Inflammatory macrophage treated with lipopolysaccharide for 4 hours (primary cell): ENCODE measurements around the gene PARD3.
"Not testable (repeated sequence)": the region's sequence is repeated elsewhere in the genome, so short reads cannot be mapped to it uniquely, and the experiment has no call there.

Experiments used
- DNase-seq: peaks from one replicate; pipeline ENCODE4 v3.0.0-alpha.2; 2020

The PARD3 gene

DNA sequence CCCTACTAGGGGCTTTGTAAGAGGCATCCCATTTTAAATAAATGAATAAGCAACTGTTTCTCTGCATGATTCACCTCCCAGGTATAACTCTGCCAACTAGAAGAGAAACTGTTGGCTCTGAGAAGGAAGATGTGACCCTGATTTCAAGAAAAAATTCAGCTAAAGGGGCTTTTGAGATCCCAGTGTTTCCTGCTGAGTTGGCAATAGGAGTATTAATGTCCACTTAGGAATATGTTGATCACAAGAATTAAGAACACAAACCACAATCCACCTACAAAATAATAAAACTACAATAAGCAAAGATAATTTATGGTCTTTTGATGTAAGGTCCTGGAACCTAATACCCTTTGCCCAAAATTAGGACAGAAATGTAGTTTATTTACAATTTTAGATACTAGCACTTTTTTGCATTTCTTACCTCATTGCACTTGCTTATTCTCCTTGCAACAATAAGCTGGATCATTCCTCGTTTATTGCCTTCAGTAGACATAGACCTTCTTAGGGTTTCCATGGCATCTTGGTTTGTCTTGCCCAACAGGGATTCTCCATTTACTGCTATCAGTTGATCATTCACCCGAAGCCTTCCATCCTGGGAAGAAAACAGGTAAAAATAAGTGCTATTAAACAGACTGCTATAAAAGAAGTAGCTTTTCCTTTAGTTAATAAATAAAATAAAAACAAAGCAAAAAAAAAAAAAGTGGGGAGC, 456.2 kb downstream of the PARD3 start:
- no peak for DNase-seq

DNA sequence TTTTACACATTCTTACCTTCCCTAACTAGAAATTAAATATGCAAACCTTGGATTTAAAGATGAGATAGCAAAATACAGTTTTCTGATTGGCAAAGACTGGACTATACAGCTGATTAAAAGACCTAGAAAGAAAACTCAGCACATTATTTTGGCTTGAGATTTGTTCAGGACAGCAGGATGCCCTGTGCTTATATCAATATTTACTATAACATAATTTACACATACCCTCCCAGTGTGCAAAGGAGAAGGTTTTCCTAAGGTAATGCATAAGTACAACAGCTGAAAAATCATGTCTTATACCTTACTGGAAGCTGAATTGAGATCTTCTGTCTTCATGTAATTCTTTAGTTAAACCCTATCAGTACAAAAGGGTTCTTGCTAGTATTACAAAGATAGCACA, 458.6 kb downstream of the PARD3 start:
- DNase-seq: no peak

DNA sequence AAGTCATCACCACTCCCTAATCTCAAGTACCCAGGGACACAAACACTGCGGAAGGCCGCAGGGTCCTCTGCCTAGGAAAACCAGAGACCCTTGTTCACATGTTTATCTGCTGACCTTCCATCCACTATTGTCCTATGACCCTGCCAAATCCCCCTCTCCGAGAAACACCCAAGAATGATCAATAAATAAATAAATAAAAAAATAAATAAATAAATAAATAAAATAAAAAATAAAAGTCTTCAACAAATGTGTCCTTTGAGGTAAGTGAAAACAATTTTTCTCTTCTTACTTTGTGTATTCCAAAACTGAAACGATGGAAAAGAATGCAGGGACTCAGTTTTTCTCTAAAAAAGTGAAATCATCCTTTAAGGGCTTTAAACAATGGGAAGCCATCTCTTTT, 461.6 kb downstream of the PARD3 start:
- DNase-seq: not testable (repeated sequence)

DNA sequence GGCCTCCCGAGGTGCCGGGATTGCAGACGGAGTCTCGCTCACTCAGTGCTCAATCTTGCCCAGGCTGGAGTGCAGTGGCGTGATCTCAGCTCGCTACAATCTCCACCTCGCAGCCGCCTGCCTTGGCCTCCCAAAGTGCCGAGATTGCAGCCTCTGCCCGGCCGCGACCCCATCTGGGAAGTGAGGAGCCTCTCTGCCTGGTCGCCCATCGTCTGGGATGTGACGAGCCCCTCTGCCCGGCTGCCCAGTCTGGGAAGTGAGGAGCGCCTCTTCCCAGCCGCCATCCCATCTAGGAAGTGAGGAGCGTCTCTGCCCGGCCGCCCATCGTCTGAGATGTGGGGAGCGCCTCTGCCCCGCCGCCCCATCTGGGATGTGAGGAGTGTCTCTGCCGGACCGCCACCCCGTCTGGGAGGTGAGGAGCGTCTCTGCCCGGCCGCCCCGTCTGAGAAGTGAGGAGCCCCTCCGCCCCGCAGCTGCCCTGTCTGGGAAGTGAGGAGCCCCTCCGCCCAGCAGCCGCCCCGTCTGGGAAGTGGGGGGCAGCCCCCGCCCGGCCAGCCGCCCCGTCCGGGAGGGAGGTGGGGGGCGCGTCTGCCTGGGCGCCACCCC, 462.4 kb downstream of the PARD3 start:
- DNase-seq: not testable (repeated sequence)

DNA sequence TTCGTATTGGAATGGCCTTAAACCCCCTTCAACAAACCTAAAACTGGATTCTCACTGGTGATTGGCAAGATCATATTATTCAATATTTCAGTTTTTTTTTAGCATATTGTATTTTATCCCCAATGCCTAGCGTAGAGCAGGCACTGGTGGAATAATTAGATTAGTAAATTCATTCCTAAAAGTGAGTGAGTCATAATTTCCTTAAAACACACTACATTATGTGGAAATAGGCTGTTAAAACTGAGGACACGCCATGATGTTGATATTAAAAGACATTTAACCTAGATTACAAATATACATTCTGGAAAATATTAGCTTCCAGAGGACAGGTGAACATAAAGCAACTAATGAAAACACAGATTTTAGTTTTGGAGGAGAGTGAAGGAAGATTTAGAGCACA, 463.9 kb downstream of the PARD3 start:
- no peak for DNase-seq

DNA sequence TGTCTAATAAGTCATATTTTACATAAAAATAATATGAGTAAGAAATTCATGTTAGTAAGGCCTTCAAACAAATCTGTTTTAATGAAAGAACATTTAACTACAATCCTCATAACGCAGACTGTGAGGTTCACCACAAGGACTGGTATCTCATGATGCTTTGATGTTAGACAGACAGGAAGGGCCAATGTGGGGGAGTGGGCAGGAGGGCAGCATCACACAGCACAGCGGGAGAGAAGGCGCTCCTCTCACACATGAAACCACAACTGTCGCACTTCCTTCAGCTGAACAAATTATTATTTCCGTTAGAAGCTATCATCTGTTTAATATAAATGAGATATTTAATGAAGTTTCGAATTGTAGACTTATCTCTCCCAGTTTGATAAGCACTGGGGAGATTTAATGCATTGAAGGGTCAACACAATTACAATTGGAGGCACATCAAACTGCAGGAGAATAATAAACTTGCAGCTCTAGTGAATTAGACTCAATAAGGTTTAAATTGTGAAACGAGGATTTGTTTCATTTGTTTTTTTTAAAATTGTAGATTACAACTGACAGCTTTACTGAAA, 466.1 kb downstream of the PARD3 start:
- no peak for DNase-seq

DNA sequence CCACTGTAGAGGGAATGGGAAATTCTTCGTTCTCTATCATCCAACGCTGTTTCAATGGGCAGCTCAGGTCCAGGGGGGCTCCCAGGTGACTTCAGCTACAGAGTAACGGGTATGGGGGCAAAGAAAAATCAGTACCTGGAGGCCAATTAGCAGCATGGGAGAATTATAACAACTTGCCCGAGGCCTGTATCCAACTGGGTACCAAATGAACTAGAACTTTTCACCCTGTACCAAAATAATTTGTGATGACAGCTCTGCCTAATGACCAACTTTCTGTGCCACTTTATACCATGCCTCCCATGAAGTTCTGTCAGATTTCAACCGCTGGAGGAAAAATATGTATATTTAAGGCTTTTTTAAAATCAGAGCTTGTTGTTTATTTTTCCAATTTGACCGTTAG, 467.1 kb downstream of the PARD3 start:
- DNase-seq: no peak

DNA sequence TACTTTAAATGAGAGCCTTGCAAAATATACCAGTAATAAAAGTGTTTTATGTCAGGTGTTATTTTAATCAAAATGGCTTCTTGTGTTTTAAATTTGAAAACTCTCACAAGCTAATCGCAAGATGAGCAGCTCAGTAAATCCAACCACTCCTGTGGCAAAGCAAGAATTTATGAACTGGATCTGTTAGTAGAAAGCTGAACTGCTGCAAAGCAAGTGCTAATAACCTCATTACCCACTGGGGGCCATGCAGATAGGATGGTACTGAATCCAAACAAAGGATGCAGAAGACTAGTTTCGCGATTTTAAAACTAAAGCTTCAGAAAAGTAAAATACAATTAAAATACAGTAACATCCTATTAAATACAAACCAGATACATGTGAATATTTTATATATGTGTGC, 468.0 kb downstream of the PARD3 start:
- no peak for DNase-seq

DNA sequence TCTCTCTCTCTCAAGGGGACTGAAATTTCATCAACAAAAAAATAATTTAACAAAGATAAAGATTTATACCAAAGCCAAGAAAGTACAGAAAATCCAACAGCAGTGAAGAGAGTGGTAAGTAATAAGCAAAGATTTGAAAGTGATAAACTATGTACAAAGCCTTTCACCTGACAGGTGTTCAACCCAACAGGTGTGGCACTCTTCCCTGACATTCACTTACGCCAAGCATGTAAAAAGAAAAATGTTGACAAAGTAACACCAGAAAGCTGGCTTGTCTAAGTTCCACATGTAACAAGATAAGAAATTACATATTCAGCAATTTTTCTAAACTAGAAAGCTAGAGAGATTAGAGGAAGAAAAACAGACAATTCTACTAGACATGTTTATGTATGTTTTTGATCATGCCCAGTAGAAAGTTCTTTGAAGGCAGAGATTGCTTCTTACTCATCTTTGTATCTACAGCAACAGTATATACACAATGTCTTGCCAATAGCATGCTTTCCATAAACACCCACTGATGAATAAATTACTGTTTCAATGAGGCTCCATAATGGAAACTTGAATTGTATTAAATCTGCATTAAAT, 468.5 kb downstream of the PARD3 start:
- DNase-seq: no peak

DNA sequence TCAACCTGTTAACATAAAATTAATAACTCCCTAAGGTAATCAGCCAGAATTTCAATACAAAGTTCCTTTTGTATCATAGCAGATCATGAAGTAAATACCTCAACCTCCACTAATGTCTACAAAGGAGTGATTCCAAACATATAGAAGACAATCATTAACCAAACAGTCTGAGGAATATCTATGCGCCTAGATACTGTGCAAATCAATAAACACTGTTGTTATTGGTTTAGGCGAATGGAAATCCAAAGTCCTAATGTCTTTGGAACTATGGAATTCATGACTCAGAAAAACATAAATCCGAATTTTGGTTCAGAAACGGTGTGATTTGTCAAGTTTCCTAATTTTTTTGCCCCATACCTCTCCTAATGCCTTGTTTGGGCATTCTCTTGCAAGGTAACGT, 469.7 kb downstream of the PARD3 start:
- DNase-seq: no peak

DNA sequence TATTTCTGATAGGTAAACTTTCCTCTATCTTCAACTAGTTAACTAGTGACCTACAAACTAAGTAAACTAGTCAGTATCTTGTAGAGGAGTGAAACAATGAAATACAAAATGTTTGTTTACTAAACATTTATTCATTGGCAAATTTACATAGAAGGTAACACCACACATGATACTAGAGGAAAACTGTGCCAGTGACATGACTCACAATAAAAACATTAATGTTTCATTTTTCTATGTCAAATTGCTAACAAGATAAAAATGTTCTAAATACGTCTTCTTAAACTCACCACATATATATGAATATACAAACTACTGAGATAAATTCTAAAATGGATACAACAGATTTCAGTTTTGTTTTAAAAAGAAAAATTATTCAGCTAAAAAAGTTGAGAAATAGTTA, 471.3 kb downstream of the PARD3 start:
- no peak for DNase-seq

DNA sequence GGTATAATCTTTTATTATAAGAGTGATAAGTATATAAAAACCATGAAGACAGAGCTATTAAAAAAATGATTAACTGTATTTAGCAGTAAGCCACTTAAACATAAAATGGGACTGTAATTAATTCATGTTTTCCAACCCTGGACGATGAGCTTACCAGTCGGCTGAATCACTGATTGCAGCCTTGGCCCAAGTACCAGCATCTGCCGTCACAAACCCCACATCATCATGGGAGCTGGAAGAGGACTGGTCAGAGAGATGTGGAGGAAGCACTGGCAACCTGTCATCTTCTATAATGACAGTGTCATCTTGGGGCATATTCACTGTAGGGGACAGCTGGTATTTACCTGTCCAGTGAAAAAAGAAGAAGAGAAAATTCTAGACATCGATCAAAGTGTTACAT, 473.6 kb downstream of the PARD3 start:
- no peak for DNase-seq

DNA sequence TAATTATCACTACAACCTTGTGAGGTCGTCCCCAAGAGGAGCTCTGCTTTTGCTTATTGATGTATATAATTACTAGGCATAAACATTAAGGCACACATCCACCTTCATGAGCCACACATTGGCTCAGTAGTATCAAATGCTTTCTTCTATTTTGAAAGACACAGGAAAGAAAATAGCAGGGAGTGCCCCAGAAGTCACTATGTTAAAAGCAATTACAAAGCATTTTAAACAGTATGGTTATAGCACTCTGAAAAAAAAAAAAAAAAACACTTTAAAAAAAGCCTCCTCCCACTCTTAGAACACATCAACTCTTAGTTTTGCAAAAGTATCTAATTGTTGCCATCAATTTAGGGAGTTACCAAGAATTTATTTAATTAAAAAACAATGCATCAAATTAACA, 474.2 kb downstream of the PARD3 start:
- DNase-seq: no peak

DNA sequence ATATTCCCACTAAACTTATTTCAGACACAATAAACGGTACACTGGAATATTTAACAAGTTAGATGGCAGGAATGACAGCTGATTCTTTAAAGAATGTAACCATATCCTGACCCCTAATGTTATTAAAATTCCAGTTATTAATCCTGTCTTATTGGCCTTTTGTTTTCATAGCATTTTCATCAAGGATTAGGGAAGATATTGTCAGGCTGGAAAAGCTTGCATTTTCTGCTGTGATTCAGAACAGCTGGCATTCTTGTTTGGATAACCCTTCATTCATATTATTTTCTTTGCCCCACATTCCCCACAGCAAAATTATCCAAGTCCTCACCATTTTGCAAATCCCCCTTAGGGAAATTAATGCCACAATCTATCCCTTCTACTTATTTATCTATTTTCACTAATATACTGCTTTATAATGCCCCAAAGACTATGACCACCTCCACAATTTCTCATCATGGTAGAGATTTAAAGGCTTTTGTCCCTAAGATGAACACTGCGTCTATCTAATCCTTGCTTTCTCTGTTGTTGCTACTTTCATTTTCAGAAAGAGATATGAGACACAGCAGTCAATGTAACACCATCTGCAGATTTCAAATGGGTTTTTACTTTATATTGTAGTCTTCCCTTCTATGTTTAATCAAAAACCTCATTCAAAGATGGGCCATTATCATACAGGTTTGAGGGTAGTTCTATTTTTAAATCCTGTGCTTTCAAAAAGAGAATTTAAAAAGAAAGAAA, 475.1 kb downstream of the PARD3 start:
- no peak for DNase-seq

DNA sequence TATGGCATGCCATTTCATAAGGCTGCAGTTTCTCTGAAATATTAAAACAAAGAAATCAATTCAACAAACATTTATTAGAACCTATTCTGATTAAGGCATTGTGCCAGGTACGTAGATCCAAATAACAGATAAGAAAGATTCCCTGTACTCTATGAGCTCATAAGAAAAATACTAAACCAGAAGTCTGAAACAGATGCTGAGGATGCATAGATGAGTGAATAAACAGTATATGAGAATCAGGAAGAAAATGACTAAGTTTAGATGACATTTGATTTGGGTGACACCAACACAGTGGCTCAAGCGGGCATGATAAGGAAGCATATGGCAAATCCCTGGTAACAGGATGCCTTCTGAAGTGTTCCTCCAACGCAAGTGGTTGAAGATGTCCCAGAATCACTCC, 477.2 kb downstream of the PARD3 start:
- no peak for DNase-seq

DNA sequence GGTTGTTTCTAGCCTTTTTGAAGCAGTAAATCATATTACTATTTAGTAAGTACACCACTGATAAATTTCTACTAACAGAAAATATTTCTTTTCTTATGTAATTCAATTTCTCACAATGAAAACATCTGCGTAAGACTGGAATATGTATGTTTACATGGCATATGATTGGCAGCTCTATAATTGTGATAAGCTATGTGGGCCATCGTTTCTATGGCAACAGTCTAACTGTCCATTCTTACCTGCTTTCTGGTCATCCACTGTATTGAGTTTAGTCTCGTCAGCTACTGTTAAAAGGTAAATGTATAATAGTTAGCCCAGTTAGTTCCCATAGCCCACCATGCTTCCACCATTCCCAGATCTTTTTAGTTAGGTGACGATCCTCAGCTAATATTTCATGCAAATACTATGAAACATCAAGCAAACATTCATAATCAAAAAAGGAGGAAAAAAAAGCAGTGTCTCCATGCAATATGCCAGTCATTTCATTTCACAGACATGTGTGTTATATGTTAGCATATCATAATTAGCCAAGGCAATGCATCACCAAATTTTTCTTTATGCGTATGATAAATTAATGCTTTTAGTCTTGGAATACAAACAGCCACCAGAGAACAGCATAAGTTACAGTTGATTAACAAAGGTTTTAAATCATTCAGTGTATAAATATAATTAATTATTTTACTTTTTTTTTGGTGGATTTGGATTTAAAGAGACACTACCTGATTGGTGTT, 479.0 kb downstream of the PARD3 start:
- DNase-seq: no peak

DNA sequence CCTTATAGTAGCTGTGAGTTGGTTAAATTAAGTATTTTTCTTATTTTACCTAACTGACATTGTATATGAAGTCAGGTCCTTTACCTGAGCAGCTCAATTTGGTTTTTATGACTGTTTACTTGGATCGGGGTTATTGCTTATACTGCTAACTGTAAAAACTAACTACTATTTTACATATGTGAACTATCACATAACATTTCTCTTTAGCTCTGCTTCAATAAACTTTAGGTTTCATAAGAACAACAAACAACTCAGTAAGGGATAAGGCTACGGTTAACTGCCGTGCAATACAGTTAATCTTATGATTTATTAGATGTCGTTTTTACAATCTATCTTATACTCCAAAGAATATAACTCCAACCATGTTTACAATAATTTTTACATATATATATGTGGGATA, 480.2 kb downstream of the PARD3 start:
- DNase-seq: no peak

DNA sequence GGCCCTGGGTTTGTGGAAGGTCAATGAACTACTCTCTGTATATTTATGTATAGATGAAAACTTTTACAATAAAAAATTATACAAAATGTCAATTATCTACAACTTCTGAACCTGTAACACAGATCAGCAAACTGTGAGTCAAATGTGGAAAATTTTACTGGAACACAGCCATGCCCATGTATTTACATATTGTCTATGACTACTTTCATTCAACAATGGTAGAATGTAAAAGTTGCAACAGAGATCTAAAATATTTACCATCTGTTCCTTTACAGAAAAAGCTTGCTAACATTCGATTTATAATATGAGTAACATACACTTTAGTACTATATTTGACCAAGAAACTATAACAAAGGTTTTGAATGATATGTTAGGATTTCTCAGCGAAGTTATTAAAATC, 481.6 kb downstream of the PARD3 start:
- no peak for DNase-seq

DNA sequence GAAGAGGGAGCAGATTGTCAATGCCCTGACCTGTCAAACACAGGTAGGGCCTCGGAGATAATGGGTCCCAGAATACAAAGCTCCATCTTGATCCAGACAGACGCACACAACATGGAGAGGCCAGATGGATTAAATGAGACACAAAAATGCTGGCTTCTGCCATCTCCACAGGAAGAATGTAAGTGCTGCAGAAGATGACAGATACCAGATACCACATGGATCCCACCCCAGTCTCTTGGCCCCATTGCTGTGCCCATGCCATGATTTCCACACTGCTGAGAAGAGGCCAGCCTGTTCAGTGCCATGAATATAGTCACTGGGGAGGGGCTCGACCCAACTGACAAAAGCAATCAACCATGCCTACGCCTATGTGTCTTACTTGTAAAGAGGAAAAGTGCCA, 487.9 kb downstream of the PARD3 start:
- no peak for DNase-seq

DNA sequence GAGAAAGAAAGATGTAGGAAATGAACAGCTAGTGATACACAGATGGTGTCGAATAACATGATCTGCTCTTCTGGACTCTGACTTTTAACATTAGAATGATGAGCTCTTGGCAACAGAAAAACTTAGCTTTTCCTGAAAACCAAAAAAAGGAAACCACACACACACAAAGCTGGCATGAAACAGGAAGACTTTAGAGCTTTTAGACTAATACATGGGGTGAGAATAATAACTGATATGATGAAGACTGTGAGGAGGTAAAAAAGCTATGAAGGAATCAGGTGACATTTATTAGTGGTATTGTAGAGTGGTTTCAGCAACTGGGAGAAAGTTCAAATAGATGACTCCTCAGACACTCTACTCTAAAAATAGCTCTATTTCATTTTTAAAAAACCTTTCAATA, 491.9 kb downstream of the PARD3 start:
- no peak for DNase-seq

DNA sequence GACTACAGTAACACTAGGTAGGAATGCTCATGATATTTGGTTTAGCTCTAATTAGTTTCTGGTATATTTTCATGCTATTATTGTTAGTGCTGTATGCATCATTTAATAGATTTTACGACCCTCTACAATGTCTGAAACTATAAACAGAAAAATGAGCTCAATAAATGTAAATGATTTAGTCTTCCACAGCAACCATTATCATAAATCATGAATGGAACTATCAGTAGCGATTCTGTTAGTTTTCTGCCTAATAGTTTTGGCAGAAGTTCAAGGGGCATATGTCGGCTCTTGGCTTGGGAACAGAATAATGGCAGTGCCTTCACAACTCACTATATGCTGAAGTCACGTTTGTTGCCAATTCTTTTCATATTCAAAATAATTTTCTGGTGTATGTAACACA, 494.8 kb downstream of the PARD3 start:
- no peak for DNase-seq

DNA sequence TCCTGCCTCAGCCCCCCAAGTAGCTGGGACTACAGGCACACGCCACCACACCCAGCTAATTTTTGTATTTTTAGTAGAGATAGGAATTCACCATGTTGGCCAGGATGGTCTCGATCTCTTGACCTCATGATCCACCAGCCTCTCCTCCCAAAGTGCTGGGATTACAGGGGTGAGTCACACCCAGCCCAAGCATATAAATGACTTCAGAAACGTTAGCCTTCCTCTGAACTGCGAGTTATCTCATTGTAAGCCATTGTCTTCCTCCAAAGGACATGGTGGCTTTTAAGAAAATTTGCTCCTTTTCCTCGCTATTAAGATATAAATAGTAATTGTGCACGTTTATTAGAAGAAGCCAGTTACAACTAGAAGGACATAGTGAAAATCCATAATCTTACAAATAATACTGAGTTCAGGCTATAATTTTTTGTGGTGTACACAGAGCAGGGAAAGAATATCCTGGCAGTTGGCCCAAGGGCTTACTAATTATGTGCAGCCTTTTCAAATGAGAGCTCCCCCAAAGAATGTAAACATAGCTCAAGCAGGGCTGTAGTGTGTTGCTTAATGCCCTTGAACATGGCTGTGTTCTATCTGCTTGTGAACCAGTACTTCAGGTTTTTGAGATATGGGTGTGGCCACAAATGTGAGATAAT, 495.8 kb downstream of the PARD3 start:
- no peak for DNase-seq
